ENCODE data around the gene CD7. TPM values are rescaled to one million over a fixed set of nuclear protein-coding genes. Genes with fewer than 3 reads are reported as not detected.
"Not testable (repeated sequence)": the region's sequence is repeated elsewhere in the genome, so short reads cannot be mapped to it uniquely, and the experiment has no call there.

The CD7 gene
- polyA plus RNA-seq, 3 donors: 0.50 to 0.65 (median 0.55) TPM

DNA sequence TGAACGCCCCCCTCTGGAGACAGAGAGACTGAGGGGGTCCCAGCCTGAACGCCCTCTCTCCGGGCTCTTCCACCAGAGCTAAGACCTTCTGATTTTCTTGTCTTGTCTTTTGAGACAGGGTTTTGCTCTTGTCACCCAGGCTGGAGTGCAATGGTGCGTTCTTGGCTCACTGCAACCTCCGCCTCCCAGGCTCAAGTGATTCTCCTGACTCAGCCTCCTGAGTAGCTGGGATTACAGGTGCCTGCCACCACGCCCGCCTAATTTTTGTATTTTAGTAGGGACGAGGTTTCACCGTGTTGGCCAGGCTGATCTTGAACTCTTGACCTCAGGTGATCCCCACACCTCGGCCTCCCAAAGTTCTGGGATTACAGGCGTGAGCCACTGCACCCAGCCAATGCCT lies 30.6 kb upstream of the CD7 start:
- DNase-seq: not testable (repeated sequence)

GRCh38 chr17:82346342-82347300 lies 29.2 kb upstream of the CD7 start:
- DNase-seq: no peak

DNA sequence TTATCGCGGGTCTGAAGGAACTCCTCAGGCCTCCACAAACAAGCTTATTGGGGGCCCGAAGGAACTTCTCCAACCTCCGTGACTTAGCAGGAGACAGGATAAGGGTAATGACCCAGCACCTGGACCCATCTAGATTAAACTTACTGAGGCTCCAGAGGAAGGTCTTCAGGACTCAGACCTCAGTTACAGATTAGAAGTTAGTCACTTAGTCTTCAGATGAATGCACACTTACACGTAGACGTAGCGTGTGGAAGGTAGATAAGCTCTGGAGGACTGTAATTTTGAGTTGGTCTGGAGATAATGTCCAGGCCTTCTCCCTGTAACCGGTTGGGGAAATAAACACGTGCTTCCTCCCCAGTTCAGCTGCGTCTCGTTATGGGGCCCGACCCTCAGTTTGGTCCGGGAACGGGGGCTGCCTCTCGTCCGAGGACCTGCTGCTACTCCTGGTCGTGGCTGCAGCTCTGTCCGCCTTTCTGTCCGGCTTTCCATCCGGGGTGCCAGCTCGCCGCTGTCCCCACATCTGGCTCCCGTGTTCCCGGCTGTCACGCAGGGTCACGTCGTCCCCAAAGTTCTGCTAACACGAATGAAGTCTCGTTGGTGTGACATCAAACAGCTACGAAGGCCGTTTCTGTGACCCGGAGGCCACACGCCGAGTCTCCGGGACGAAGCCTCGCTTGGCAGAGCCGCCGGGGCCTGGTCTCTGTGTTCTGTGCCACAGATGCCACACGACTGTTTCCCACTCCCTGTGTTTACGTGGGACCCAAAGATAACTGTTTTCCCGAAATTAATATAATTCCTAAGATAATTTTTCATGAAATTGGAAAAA lies 28.0 kb upstream of the CD7 start:
- DNase-seq: no peak

GRCh38 chr17:82344175-82344907 lies 26.9 kb upstream of the CD7 start:
- DNase-seq: no peak

DNA sequence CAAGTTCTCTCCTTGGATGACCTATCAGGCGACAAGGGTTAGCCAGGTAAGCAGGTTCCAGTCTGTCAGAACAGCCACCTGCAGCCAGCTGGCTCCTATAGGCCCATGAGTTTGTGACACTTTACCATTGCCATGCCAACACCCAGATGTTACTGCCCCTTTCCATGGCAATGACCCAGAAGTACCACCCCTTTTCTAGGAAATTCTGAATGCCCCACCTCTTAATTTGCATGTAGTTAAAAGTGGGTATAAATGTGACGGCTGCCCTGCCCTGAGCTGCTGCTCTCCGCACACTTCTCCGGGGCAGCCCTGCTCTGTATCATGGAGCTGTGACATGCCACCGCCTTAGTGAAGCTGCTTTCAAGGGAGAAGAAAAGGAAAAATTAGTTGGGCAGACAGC lies 26.2 kb upstream of the CD7 start:
- no peak for DNase-seq

GRCh38 chr17:82342361-82343079 lies 25.1 kb upstream of the CD7 start:
- no peak for DNase-seq

GRCh38 chr17:82339634-82340580 lies 22.5 kb upstream of the CD7 start:
- no peak for DNase-seq

- no peak for DNase-seq
Measured at GRCh38 chr17:82338858-82339633, 21.6 kb upstream of the CD7 start.

- no peak for DNase-seq
Measured at GRCh38 chr17:82334622-82335394, 17.4 kb upstream of the CD7 start.

- DNase-seq: no peak
Measured at GRCh38 chr17:82334204-82334621, 16.8 kb upstream of the CD7 start.

GRCh38 chr17:82333279-82334171 lies 16.1 kb upstream of the CD7 start, which contains the start of gene SECTM1:
SECTM1 (minus strand) TSS chr17:82333766; CDS start chr17:82327240, 6,526 bp downstream.
- no peak for DNase-seq

DNA sequence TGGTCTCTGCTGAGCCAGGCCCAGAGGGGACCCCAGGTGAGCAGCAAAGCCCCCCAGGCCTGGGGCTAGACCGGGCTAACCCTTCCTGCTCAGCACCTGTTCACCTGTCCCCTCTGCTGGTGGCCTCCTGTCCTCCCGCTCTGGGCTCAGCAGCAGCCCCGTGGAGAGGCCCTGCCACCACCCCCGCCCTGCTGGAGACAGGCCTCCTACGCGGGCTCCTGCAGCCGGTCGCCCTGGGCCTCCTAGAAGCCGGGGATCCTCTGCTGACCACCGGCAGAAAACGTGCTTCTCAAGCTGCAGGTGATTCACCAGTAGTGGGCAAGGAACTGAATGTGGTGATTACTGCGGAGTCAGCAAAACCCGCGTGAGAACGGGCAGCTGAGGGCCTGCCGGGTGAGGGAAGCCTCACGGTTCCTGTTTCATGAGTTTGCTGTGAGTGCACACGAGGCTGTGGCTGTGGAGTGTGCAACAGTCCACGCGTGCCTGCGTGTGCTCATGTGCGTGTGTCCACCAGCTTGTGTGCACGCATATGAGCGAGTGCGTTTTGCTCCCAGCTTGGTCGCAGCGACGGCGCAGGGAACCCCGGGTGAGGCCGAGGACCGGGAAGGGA lies 15.4 kb upstream of the CD7 start:
- no peak for DNase-seq

DNA sequence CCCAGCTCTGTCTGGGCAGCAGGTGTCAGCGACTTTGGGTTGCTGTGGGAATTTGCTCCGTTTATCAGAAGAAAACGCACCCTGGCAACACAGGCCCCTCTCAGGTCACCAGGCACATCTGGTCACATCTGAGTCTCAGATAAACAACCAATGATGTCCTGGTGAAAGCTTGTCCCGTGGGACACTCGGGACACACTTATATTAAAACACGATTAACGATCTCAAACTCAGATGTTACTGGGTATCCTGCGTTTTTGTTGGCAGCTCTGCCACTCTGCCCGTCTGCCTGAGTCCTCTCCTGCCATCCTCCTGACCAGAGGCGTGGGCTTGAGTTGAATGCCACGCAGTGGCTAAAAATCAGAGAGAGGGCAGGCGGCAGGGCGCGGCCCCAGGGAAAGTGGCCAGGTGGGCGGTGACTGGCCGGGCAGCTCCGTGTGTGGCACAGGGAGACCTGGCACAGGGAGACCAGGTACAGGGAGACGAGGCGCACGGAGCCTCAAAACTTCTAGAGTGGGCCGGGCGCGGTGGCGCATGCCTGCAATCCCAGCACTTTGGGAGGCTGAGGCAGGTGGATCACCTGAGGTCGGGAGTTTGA lies 14.0 kb upstream of the CD7 start:
- no peak for DNase-seq

- DNase-seq: no peak
Measured at GRCh38 chr17:82330322-82331239, 13.2 kb upstream of the CD7 start.

DNA sequence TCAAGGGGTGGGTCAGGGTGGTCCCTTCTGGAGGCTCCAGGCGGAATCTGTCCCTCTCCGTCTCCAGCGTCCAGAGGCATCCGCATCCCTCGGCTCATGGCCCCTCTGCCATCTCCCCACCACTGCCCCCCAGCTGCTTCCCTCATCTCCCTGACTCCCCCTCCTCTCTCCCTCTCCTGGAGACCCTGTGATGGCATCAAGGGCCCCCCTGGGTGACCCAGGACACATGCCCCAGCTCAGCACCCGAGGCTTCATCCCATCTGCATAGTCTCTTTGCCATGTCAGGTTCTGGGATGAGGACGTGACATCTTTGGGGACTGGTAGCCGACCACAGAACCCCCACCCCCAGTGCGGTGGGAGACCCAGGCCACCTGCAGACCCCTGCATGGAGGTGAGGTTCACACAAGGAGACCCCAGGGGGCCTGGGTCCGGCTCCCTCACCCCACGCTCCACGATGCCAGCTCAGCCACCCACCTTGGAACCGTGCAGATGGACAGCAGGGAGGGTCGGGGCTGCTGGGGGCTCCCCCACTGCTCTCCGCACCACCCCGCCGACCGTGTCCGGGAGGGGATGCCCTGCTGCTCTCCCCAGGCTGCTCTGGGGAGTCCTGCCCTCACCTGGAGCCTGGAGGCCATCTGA lies 12.4 kb upstream of the CD7 start:
- DNase-seq: no peak

All from renal pelvis (tissue), 4 donors.